SK-N-SH treated with all-trans-retinoic acid at 6 μM for 48 hours (cell line): Measurements from ENCODE around the gene EFEMP1.

ENCODE experiments used
- ATAC-seq: fragments of 200-7000 bp; cut with Tn5 transposase; 3 replicates; pipeline ENCODE4 v1.9.1; 2020; ENCODE audit warnings: mild to moderate bottlenecking, moderate library complexity
- ARNTL ChIP-seq: fragments of 450-650 bp; formaldehyde crosslinking; IDR thresholded peaks from 2 replicates; pipeline ENCODE4 v1.5.0; 2020; ENCODE audit warnings: low read depth, mild to moderate bottlenecking, moderate library complexity, borderline replicate concordance
- BACH2 ChIP-seq: fragments of 250-450 bp; sonication (Bioruptor Pico); IDR thresholded peaks from 2 replicates; pipeline ENCODE4 v1.9.0; 2021; ENCODE audit warnings: mild to moderate bottlenecking, borderline replicate concordance
- CREB5 ChIP-seq: fragments of 250-450 bp; sonication (Bioruptor Pico); IDR thresholded peaks from 2 replicates; pipeline ENCODE4 v1.5.1; 2020; ENCODE audit warnings: low read depth, mild to moderate bottlenecking, moderate library complexity
- CSDC2 ChIP-seq: fragments of 250-450 bp; sonication (Bioruptor Pico); IDR thresholded peaks from 2 replicates; pipeline ENCODE4 v1.5.0; 2020; ENCODE audit warnings: mild to moderate bottlenecking, moderate library complexity
- ESRRG ChIP-seq: fragments of 250-450 bp; sonication (Bioruptor Pico); IDR thresholded peaks from 2 replicates; pipeline ENCODE4 v1.6.1; 2021; ENCODE audit warnings: mild to moderate bottlenecking
- GLIS3 ChIP-seq: fragments of 250-450 bp; sonication (Bioruptor Pico); IDR thresholded peaks from 2 replicates; pipeline ENCODE4 v1.5.0; 2020; ENCODE audit warnings: mild to moderate bottlenecking, moderate library complexity
- OSR1 ChIP-seq: fragments of 250-450 bp; sonication (Bioruptor Pico); IDR thresholded peaks from 2 replicates; pipeline ENCODE4 v1.8.0; 2022; ENCODE audit warnings: moderate library complexity, mild to moderate bottlenecking, inconsistent platforms
- PPARA ChIP-seq: fragments of 250-450 bp; sonication (Bioruptor Pico); IDR thresholded peaks from 2 replicates; pipeline ENCODE4 v1.5.0; 2020; ENCODE audit warnings: mild to moderate bottlenecking, borderline replicate concordance
- RARB ChIP-seq: fragments of 250-450 bp; sonication (Bioruptor Pico); IDR thresholded peaks from 2 replicates; pipeline ENCODE4 v1.8.0; 2021; ENCODE audit warnings: mild to moderate bottlenecking, moderate library complexity
- SNAI2 ChIP-seq: fragments of 250-450 bp; sonication (Bioruptor Pico); IDR thresholded peaks from 2 replicates; pipeline ENCODE4 v1.5.0; 2020; ENCODE audit warnings: mild to moderate bottlenecking, moderate library complexity
- TCF4 ChIP-seq: fragments of 250-450 bp; sonication (Bioruptor Pico); IDR thresholded peaks from 2 replicates; pipeline ENCODE4 v1.8.0; 2021; ENCODE audit warnings: mild to moderate bottlenecking, moderate library complexity, borderline replicate concordance
- TOX ChIP-seq: fragments of 250-450 bp; sonication (Bioruptor Pico); IDR thresholded peaks from 2 replicates; pipeline ENCODE4 v1.8.0; 2021; ENCODE audit warnings: mild to moderate bottlenecking, moderate library complexity, borderline replicate concordance
- ZC3H10 ChIP-seq: fragments of 250-450 bp; sonication (Bioruptor Pico); IDR thresholded peaks from 2 replicates; pipeline ENCODE4 v1.5.1; 2021; ENCODE audit warnings: mild to moderate bottlenecking, moderate library complexity
- ZFP3 ChIP-seq: fragments of 250-450 bp; sonication (Bioruptor Pico); IDR thresholded peaks from 2 replicates; pipeline ENCODE4 v1.5.0; 2020; ENCODE audit warnings: mild to moderate bottlenecking, moderate library complexity
- ZFP30 ChIP-seq: fragments of 450-650 bp; formaldehyde crosslinking; IDR thresholded peaks from 2 replicates; pipeline ENCODE4 v1.5.0; 2022; ENCODE audit warnings: mild to moderate bottlenecking, moderate library complexity
- ZNF565 ChIP-seq: fragments of 450-650 bp; formaldehyde crosslinking; conservative IDR thresholded peaks from 2 replicates; pipeline ENCODE4 v1.5.0; 2020; ENCODE audit warnings: low read depth, mild to moderate bottlenecking, moderate library complexity
- ZNF70 ChIP-seq: fragments of 450-650 bp; formaldehyde crosslinking; IDR thresholded peaks from 2 replicates; pipeline ENCODE4 v1.5.0; 2020; ENCODE audit warnings: mild to moderate bottlenecking, moderate library complexity
- ZNF8 ChIP-seq: fragments of 450-650 bp; formaldehyde crosslinking; IDR thresholded peaks from 2 replicates; pipeline ENCODE4 v1.5.0; 2020; ENCODE audit warnings: mild to moderate bottlenecking, moderate library complexity
- TF ChIP-seq, protein P1 (sequence below): fragments of 250-450 bp; sonication (Bioruptor Pico); IDR thresholded peaks from 2 replicates; pipeline ENCODE4 v1.5.0; 2020; ENCODE audit warnings: mild to moderate bottlenecking, moderate library complexity
- TF ChIP-seq, protein P2 (sequence below): fragments of 250-450 bp; sonication (Bioruptor Pico); IDR thresholded peaks from 2 replicates; pipeline ENCODE4 v1.8.0; 2020; ENCODE audit warnings: mild to moderate bottlenecking, moderate library complexity, borderline replicate concordance
- TF ChIP-seq, protein P3 (sequence below): fragments of 250-450 bp; sonication (Bioruptor Pico); IDR thresholded peaks from 2 replicates; pipeline ENCODE4 v1.8.0; 2021; ENCODE audit warnings: low read depth, mild to moderate bottlenecking, moderate library complexity, borderline replicate concordance

The EFEMP1 gene

DNA sequence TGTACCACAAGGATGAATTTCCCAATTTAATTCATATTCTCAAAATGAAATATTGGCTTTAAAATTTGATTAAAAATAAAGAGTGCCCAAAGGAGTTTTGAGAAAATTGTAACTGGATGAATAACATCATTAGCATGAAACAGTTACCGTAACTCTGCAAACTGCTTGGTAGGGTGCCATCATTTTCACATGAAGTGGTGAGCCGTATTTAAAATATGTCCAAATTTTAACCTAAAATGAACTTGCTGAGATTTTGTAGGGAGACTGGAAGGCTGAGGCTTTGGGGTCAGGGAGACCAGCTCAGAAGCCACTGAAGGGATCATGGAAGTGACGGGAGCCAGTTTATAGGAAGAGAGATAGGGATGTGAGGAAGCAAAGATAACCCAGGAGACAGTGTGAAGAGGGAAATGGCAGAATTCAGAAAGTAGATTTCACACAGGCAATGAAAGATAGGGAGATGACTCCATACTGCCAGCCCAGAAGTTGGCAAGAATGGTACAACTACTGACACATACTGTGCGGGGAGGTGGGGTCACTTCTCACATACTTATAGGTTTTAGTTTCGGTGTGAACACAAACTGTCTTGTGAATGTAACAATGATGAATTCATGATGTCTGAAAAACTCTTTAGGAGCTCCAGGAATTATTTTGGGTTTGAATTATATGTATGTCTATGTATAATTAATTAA lies 53.8 kb downstream of the EFEMP1 start:
- ATAC-seq = peak; percentile 37; the same call in 2 of the 3 replicates
- TF ChIP-seq, protein P1, sequence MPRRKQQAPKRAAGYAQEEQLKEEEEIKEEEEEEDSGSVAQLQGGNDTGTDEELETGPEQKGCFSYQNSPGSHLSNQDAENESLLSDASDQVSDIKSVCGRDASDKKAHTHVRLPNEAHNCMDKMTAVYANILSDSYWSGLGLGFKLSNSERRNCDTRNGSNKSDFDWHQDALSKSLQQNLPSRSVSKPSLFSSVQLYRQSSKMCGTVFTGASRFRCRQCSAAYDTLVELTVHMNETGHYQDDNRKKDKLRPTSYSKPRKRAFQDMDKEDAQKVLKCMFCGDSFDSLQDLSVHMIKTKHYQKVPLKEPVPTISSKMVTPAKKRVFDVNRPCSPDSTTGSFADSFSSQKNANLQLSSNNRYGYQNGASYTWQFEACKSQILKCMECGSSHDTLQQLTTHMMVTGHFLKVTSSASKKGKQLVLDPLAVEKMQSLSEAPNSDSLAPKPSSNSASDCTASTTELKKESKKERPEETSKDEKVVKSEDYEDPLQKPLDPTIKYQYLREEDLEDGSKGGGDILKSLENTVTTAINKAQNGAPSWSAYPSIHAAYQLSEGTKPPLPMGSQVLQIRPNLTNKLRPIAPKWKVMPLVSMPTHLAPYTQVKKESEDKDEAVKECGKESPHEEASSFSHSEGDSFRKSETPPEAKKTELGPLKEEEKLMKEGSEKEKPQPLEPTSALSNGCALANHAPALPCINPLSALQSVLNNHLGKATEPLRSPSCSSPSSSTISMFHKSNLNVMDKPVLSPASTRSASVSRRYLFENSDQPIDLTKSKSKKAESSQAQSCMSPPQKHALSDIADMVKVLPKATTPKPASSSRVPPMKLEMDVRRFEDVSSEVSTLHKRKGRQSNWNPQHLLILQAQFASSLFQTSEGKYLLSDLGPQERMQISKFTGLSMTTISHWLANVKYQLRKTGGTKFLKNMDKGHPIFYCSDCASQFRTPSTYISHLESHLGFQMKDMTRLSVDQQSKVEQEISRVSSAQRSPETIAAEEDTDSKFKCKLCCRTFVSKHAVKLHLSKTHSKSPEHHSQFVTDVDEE (CRISPR knock-in tag) = no peak
- TF ChIP-seq ZFP30 (CRISPR knock-in tag) (no peak), BACH2 (no peak), SNAI2 (CRISPR knock-in tag) (no peak), ZFP3 (CRISPR knock-in tag) (no peak), ZC3H10 (CRISPR knock-in tag) (no peak), ZNF70 (CRISPR knock-in tag) (no peak), RARB (CRISPR knock-in tag) (no peak), TOX (CRISPR knock-in tag) (no peak), OSR1 (CRISPR knock-in tag) (no peak), ESRRG (CRISPR knock-in tag) (no peak), ZNF8 (CRISPR knock-in tag) (no peak), ARNTL (CRISPR knock-in tag) (no peak), TCF4 (no peak)
- TF ChIP-seq, protein P2, sequence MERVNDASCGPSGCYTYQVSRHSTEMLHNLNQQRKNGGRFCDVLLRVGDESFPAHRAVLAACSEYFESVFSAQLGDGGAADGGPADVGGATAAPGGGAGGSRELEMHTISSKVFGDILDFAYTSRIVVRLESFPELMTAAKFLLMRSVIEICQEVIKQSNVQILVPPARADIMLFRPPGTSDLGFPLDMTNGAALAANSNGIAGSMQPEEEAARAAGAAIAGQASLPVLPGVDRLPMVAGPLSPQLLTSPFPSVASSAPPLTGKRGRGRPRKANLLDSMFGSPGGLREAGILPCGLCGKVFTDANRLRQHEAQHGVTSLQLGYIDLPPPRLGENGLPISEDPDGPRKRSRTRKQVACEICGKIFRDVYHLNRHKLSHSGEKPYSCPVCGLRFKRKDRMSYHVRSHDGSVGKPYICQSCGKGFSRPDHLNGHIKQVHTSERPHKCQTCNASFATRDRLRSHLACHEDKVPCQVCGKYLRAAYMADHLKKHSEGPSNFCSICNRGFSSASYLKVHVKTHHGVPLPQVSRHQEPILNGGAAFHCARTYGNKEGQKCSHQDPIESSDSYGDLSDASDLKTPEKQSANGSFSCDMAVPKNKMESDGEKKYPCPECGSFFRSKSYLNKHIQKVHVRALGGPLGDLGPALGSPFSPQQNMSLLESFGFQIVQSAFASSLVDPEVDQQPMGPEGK (CRISPR knock-in tag) = no peak

DNA sequence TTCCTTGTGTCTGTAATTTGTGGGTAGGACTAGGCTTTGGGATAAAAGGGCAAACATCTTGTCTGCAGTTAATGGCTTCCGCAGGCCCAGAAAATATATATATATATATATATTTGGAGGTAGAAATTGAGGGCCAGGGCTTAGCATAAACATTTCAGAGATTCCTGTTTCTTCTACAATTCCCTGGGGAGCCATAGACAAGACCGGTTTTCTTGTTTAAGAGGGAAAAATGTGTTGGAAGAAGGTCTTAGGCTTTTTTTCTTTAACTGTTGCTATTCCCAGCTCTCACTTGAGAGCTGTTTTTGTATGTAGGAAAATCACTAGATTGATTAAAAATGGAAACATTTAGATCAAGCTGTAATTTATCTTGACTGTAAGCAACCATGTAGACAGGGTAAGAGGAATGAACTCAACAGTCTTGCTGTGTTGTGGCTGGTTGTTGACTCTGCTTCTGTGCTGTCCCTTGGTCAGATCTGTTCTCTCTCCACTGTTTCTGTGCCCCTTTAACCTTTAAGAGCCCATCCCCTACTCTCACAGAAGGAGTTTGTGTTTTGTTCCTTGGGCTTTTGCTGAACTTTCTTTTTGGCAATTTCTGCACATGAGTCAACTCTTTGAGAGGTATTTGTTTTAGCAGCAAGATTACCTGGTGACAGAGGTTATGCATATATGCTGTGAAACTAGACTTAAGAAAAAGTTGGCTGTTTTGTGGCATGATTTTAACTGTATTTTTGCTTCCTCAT lies 58.3 kb downstream of the EFEMP1 start:
- ATAC-seq = no peak
- no peak for TF ChIP-seq GLIS3
- no peak for TF ChIP-seq ZNF565 (CRISPR knock-in tag)
- TF ChIP-seq, protein P3, sequence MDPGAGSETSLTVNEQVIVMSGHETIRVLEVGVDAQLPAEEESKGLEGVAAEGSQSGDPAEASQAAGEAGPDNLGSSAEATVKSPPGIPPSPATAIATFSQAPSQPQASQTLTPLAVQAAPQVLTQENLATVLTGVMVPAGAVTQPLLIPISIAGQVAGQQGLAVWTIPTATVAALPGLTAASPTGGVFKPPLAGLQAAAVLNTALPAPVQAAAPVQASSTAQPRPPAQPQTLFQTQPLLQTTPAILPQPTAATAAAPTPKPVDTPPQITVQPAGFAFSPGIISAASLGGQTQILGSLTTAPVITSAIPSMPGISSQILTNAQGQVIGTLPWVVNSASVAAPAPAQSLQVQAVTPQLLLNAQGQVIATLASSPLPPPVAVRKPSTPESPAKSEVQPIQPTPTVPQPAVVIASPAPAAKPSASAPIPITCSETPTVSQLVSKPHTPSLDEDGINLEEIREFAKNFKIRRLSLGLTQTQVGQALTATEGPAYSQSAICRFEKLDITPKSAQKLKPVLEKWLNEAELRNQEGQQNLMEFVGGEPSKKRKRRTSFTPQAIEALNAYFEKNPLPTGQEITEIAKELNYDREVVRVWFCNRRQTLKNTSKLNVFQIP (CRISPR knock-in tag) = no peak
- no peak for TF ChIP-seq CREB5 (CRISPR knock-in tag)
- no peak for TF ChIP-seq OSR1 (CRISPR knock-in tag)
- no peak for TF ChIP-seq PPARA
- no peak for TF ChIP-seq ZFP30 (CRISPR knock-in tag)
- no peak for TF ChIP-seq CSDC2 (CRISPR knock-in tag)
- no peak for TF ChIP-seq ARNTL (CRISPR knock-in tag)
- TF ChIP-seq, protein P2 (CRISPR knock-in tag) = no peak
